SK-N-SH treated with all-trans-retinoic acid at 6 μM for 48 hours (cell line): Measurements from ENCODE around the gene FAF1.

ENCODE experiments used
- ATAC-seq: fragments of 200-7000 bp; cut with Tn5 transposase; 3 replicates; pipeline ENCODE4 v1.9.1; 2020; ENCODE audit warnings: mild to moderate bottlenecking, moderate library complexity
- ARNTL ChIP-seq: fragments of 450-650 bp; formaldehyde crosslinking; IDR thresholded peaks from 2 replicates; pipeline ENCODE4 v1.5.0; 2020; ENCODE audit warnings: low read depth, mild to moderate bottlenecking, moderate library complexity, borderline replicate concordance
- BACH2 ChIP-seq: fragments of 250-450 bp; sonication (Bioruptor Pico); IDR thresholded peaks from 2 replicates; pipeline ENCODE4 v1.9.0; 2021; ENCODE audit warnings: mild to moderate bottlenecking, borderline replicate concordance
- CREB5 ChIP-seq: fragments of 250-450 bp; sonication (Bioruptor Pico); IDR thresholded peaks from 2 replicates; pipeline ENCODE4 v1.5.1; 2020; ENCODE audit warnings: low read depth, mild to moderate bottlenecking, moderate library complexity
- CSDC2 ChIP-seq: fragments of 250-450 bp; sonication (Bioruptor Pico); IDR thresholded peaks from 2 replicates; pipeline ENCODE4 v1.5.0; 2020; ENCODE audit warnings: mild to moderate bottlenecking, moderate library complexity
- CSRNP3 ChIP-seq: fragments of 250-450 bp; sonication (Bioruptor Pico); IDR thresholded peaks from 2 replicates; pipeline ENCODE4 v1.5.1; 2021; ENCODE audit warnings: mild to moderate bottlenecking, moderate library complexity
- ESRRG ChIP-seq: fragments of 250-450 bp; sonication (Bioruptor Pico); IDR thresholded peaks from 2 replicates; pipeline ENCODE4 v1.6.1; 2021; ENCODE audit warnings: mild to moderate bottlenecking
- GLIS3 ChIP-seq: fragments of 250-450 bp; sonication (Bioruptor Pico); IDR thresholded peaks from 2 replicates; pipeline ENCODE4 v1.5.0; 2020; ENCODE audit warnings: mild to moderate bottlenecking, moderate library complexity
- ISL1 ChIP-seq: fragments of 250-450 bp; sonication (Bioruptor Pico); IDR thresholded peaks from 2 replicates; pipeline ENCODE4 v2.1.2; 2022; ENCODE audit warnings: mild to moderate bottlenecking, moderate library complexity
- PATZ1 ChIP-seq: fragments of 250-450 bp; sonication (Bioruptor Pico); IDR thresholded peaks from 2 replicates; pipeline ENCODE4 v1.8.0; 2020; ENCODE audit warnings: mild to moderate bottlenecking, moderate library complexity, borderline replicate concordance
- PPARA ChIP-seq: fragments of 250-450 bp; sonication (Bioruptor Pico); IDR thresholded peaks from 2 replicates; pipeline ENCODE4 v1.5.0; 2020; ENCODE audit warnings: mild to moderate bottlenecking, borderline replicate concordance
- RARB ChIP-seq: fragments of 250-450 bp; sonication (Bioruptor Pico); IDR thresholded peaks from 2 replicates; pipeline ENCODE4 v1.8.0; 2021; ENCODE audit warnings: mild to moderate bottlenecking, moderate library complexity
- SNAI2 ChIP-seq: fragments of 250-450 bp; sonication (Bioruptor Pico); IDR thresholded peaks from 2 replicates; pipeline ENCODE4 v1.5.0; 2020; ENCODE audit warnings: mild to moderate bottlenecking, moderate library complexity
- TOX ChIP-seq: fragments of 250-450 bp; sonication (Bioruptor Pico); IDR thresholded peaks from 2 replicates; pipeline ENCODE4 v1.8.0; 2021; ENCODE audit warnings: mild to moderate bottlenecking, moderate library complexity, borderline replicate concordance
- TSHZ2 ChIP-seq: fragments of 250-450 bp; sonication (Bioruptor Pico); IDR thresholded peaks from 2 replicates; pipeline ENCODE4 v1.5.0; 2020; ENCODE audit warnings: mild to moderate bottlenecking, moderate library complexity
- ZFP3 ChIP-seq: fragments of 250-450 bp; sonication (Bioruptor Pico); IDR thresholded peaks from 2 replicates; pipeline ENCODE4 v1.5.0; 2020; ENCODE audit warnings: mild to moderate bottlenecking, moderate library complexity
- ZFP30 ChIP-seq: fragments of 450-650 bp; formaldehyde crosslinking; IDR thresholded peaks from 2 replicates; pipeline ENCODE4 v1.5.0; 2022; ENCODE audit warnings: mild to moderate bottlenecking, moderate library complexity
- ZNF565 ChIP-seq: fragments of 450-650 bp; formaldehyde crosslinking; conservative IDR thresholded peaks from 2 replicates; pipeline ENCODE4 v1.5.0; 2020; ENCODE audit warnings: low read depth, mild to moderate bottlenecking, moderate library complexity
- ZNF70 ChIP-seq: fragments of 450-650 bp; formaldehyde crosslinking; IDR thresholded peaks from 2 replicates; pipeline ENCODE4 v1.5.0; 2020; ENCODE audit warnings: mild to moderate bottlenecking, moderate library complexity
- ZNF8 ChIP-seq: fragments of 450-650 bp; formaldehyde crosslinking; IDR thresholded peaks from 2 replicates; pipeline ENCODE4 v1.5.0; 2020; ENCODE audit warnings: mild to moderate bottlenecking, moderate library complexity

FAF1 gene

GRCh38 chr1:50704126-50704525 lies 255.9 kb downstream of the FAF1 start:
- TF ChIP-seq PPARA (no peak), BACH2 (CRISPR knock-in tag) (no peak), CSRNP3 (no peak), TSHZ2 (CRISPR knock-in tag) (no peak), GLIS3 (CRISPR knock-in tag) (no peak), SNAI2 (CRISPR knock-in tag) (no peak), CSDC2 (no peak), RARB (no peak), ISL1 (CRISPR knock-in tag) (no peak), ZFP3 (CRISPR knock-in tag) (no peak), ZNF70 (CRISPR knock-in tag) (no peak), ESRRG (CRISPR knock-in tag) (no peak), ZNF8 (CRISPR knock-in tag) (no peak), ZNF565 (CRISPR knock-in tag) (no peak), ZFP30 (CRISPR knock-in tag) (no peak)

GRCh38 chr1:50703240-50703639 lies 256.8 kb downstream of the FAF1 start:
- ATAC-seq = no peak
- TF ChIP-seq TSHZ2 (CRISPR knock-in tag) (no peak), CREB5 (CRISPR knock-in tag) (no peak), SNAI2 (CRISPR knock-in tag) (no peak), RARB (no peak)
- TF ChIP-seq, all 23 proteins: peak for 0

More at GRCh38 chr1:50704126-50704525, 255.9 kb downstream of the FAF1 start:
- peak; percentile 69 for ATAC-seq

GRCh38 chr1:50702395-50702794 lies 257.7 kb downstream of the FAF1 start:
- no peak for TF ChIP-seq ZNF8 (CRISPR knock-in tag)
- no peak for ATAC-seq

- no peak for ATAC-seq
- no peak for TF ChIP-seq ISL1 (CRISPR knock-in tag)
- no peak for TF ChIP-seq ZNF565 (CRISPR knock-in tag)
- TF ChIP-seq ARNTL (CRISPR knock-in tag) = no peak
- TF ChIP-seq SNAI2 (CRISPR knock-in tag) = no peak
- no peak for TF ChIP-seq PPARA
- TF ChIP-seq ESRRG (CRISPR knock-in tag) = no peak
- no peak for TF ChIP-seq PATZ1
- TF ChIP-seq TOX (CRISPR knock-in tag) = no peak
- TF ChIP-seq TSHZ2 (CRISPR knock-in tag) = no peak
- no peak for TF ChIP-seq CREB5 (CRISPR knock-in tag)
- TF ChIP-seq BACH2 (CRISPR knock-in tag) = no peak
- no peak for TF ChIP-seq ZNF70 (CRISPR knock-in tag)
These were observed 258.3 kb downstream of the FAF1 start for GRCh38 chr1:50701706-50702317.
